Thyroid gland (tissue), 4 donors: Measurements from ENCODE around the gene NCAPH2. TPM values are rescaled to one million over a fixed set of nuclear protein-coding genes. Genes with fewer than 3 reads are reported as not detected.

Source experiments
- DNase-seq, 2 donors: peaks; one replicate each; pipeline ENCODE4 v3.0.0-alpha.2; 2019
- H3K27ac ChIP-seq, 3 donors: fragments of 200-600 bp; sonication (generic); 1 replicate in 2 of 3; 2 replicates in 1 of 3; pipeline ENCODE4 v1.5.1; 2016 to 2019; ENCODE audit warnings: mild to moderate bottlenecking in 1 of 3, moderate library complexity in 1 of 3
- H3K27me3 ChIP-seq: fragments of 200-600 bp; sonication (generic); one replicate; pipeline ENCODE4 v1.5.1; 2019
- H3K36me3 ChIP-seq, 2 donors: fragments of 200-600 bp; sonication (generic); one replicate each; pipeline ENCODE4 v1.5.1; 2016 to 2019
- H3K4me1 ChIP-seq, 2 donors: fragments of 200-600 bp; sonication (generic); one replicate each; pipeline ENCODE4 v1.5.1; 2017 to 2019
- H3K4me3 ChIP-seq, 3 donors: fragments of 200-600 bp; sonication (generic); replicated peaks in 1 of 3; 1 replicate in 2 of 3; 2 replicates in 1 of 3; pipeline ENCODE4 v1.5.1; 2016; ENCODE audit warnings: mild to moderate bottlenecking in 1 of 3
- H3K9me3 ChIP-seq: fragments of 200-600 bp; sonication (generic); one replicate; pipeline ENCODE4 v1.5.1; 2017
- CTCF ChIP-seq, 6 experiments: fragments of 200-600 bp in 3 of 6; fragments of 450-650 bp in 3 of 6; sonication (generic) in 3 of 6; IDR thresholded peaks; one replicate each; pipeline ENCODE4 v1.5.1; 2016 to 2019; ENCODE audit warnings: antibody characterized with exemption in 6 of 6, mild to moderate bottlenecking in 2 of 6, inconsistent platforms in 1 of 6, moderate library complexity in 1 of 6
- POLR2A ChIP-seq, 2 donors: fragments of 450-650 bp; IDR thresholded peaks; one replicate each; pipeline ENCODE4 v1.6.1; 2017; ENCODE audit warnings: antibody characterized with exemption in 2 of 2, mild to moderate bottlenecking in 2 of 2, moderate library complexity in 1 of 2
- WGBS, 2 donors: methylation state at CpG; one replicate each; pipeline ENCODE4 v1.1.5; 2017; 5-methylcytosine and 5-hydroxymethylcytosine counted together
- intact Hi-C: fragments of 100-400 bp; cut with DNase I; formaldehyde crosslinking; loops from one replicate; pipeline ENCODE4 v1.15.1; 2023
- total RNA-seq, 4 donors: library from RNA; depleted of rRNA; stranded (reverse); fragments of >200 nt; gene quantifications; one replicate each; pipeline ENCODE4 v1.2.3, GENCODE V29; 2016

The NCAPH2 gene
- total RNA-seq, 4 donors from 2014 or later, result 39.6 to 47.5 (median 43.1) TPM

DNA sequence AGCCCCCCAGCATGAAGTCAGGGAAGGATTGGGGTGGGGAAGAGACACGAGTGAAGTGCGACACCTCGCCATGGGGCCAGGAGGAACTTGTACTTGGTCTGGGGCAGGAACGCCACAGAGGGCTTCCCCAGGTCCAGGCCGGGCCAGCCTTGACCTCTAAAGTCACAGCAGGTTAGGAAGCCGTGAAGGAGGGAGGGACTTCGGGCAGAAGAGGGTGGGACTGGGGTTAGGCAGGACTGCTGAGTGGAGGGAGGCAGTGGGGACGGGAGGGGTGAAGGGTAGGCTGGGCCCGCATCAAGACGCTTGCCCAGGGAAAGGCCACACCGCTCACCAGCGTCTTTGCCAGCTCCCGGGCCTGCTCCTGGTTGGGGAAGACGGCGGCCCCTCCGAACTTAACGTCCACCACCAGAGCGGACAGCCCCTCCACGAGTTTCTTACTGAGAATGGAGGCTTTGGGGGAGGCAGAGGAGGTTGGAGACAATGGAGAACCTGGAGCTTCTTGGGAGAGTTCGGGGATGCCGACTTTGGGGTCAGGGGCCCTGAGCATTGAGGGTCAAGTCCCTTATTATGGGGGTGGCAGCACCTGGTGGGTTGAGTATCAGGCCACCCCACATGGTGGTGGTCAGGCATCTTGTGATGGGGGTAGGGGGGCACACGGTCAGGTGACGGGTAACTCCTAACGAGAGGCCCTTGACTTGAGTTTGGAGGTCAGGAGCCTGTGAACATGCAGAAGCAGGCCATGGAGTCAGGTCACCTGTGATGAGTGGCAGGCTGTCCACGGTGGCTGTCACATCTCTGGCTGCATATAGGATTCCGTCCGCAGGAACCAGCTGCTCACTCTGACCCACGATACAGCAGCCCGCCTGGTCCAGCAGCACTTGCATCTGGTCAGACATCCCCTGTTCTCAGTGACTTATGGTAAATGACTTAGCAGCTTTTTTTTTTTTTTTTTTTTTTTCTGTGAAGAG is 19.1 kb downstream of the NCAPH2 start:
- TF ChIP-seq POLR2A (IDR thresholded peaks at IDR 0.05) (no peak), CTCF (IDR thresholded peaks at IDR 0.05) (no peak)
- 68% methylated on average over 27 to 28 of the region's 29 CpGs for WGBS, 2 donors
- H3K4me1 ChIP-seq, result peaks cover 27 to 32% of the 10 kb centered on the region in 2 donors
- H3K36me3 ChIP-seq, result peaks cover 15 to 18% of the 10 kb centered on the region in 2 donors
- peak overlapping the region; percentile 86 to 97 (median 91) for H3K27ac ChIP-seq
- intact Hi-C loops, result no loop called here
- no peaks in the 10 kb centered on the region for H3K9me3 ChIP-seq
- peak in 1 of 2 donors; percentile 27 for DNase-seq
- H3K27me3 ChIP-seq, result no peaks in the 10 kb centered on the region
- peak overlapping the region in 2 of 3 donors; percentile 19 to 83 for H3K4me3 ChIP-seq

- intact Hi-C loops, result no loop called here
- no peaks in the 10 kb centered on the region for H3K27me3 ChIP-seq
- no peaks in the 10 kb centered on the region for H3K9me3 ChIP-seq
- peaks cover 30 to 40% of the 10 kb centered on the region in 2 donors for H3K4me1 ChIP-seq
- no peak overlapping the region for H3K27ac ChIP-seq
- H3K4me3 ChIP-seq, result no peak overlapping the region
- DNase-seq, result no peak
- 89% methylated on average over 17 to 18 of the region's 18 CpGs for WGBS, 2 donors
- TF ChIP-seq POLR2A (IDR thresholded peaks at IDR 0.05) (no peak), CTCF (IDR thresholded peaks at IDR 0.05) (no peak)
- H3K36me3 ChIP-seq, result peaks cover 6 to 8% of the 10 kb centered on the region in 2 donors
Measured at GRCh38 chr22:50527921-50528681, 20.1 kb downstream of the NCAPH2 start.

DNA sequence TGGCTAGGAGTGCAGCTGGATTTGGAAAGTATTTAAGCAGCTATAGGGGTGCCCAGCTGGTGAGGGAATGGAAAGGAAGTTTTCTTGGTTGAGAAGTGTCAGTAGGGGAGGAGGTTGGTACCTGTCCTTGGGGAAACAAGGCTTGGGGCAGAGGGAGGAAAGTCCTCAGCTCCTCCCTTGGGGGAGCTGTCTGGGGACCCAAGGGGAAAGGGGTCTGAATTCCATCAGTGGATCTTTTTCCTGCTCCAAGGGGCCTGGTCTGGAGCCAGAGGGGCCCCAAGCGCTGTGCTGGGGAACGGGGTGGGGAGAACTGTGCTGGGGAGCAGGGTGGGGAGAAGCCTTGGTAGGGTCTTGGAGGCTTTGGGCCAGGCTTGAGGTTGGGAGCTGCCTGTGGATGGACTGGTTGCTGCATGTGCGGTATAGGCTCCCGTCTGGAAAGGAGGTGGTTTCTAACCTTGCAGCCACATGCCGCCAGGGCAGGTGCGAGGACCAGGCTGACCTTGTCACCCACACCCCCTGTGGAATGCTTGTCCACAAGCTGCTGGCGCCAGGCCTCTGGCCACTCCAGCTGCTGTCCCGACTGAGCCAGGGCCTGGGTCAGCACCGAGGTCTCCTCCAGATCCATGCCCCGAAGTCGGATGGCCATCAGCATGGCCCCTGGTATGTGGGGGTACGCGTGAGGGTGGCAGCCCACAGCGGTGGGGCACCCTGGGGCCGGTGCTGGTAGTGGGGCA is 20.8 kb downstream of the NCAPH2 start:
- H3K27ac ChIP-seq, result peak overlapping the region; percentile 81 to 99 (median 85)
- TF ChIP-seq POLR2A (IDR thresholded peaks at IDR 0.05), result peak in 1 of 2 donors; percentile 5
- TF ChIP-seq CTCF (IDR thresholded peaks at IDR 0.05), result no peak
- no peaks in the 10 kb centered on the region for H3K9me3 ChIP-seq
- peaks cover 0 to under 1% of the 10 kb centered on the region in 2 donors for H3K36me3 ChIP-seq
- peak overlapping the region in 1 of 3 donors; percentile 81 for H3K4me3 ChIP-seq
- H3K27me3 ChIP-seq, result no peaks in the 10 kb centered on the region
- 72 to 76% methylated on average over 4 to 9 of the region's 15 CpGs for WGBS, 2 donors
- intact Hi-C loops, result no loop called here
- DNase-seq, result peak; percentile 44 to 53
- peaks cover 36 to 46% of the 10 kb centered on the region in 2 donors for H3K4me1 ChIP-seq

GRCh38 chr22:50529416-50529896 is 21.4 kb downstream of the NCAPH2 start:
- Histone ChIP-seq H3K4me3 (peak overlapping the region in 2 of 3 donors; percentile 28 to 81), H3K4me1 (peaks cover 38 to 49% of the 10 kb centered on the region in 2 donors), H3K27me3 (no peaks in the 10 kb centered on the region), H3K9me3 (no peaks in the 10 kb centered on the region), H3K27ac (peak overlapping the region; percentile 81 to 99 (median 85)), H3K36me3 (no peaks in the 10 kb centered on the region)
- 44% methylated on average over 14 of the region's 50 CpGs; no CpG with 5 or more reads in 1 of the 2 donors for WGBS, 2 donors
- intact Hi-C loops, result no loop called here
- DNase-seq, result peak; percentile 38 to 50
- no peak for TF ChIP-seq POLR2A (IDR thresholded peaks at IDR 0.05)
- no peak for TF ChIP-seq CTCF (IDR thresholded peaks at IDR 0.05)
